Renal cortex interstitium (tissue), 11 donors: ENCODE measurements around the gene IL5RA. TPM values are rescaled to one million over a fixed set of nuclear protein-coding genes. Genes with fewer than 3 reads are reported as not detected.
A peak's percentile ranks its signal among the peaks of the same experiment; 100 is the strongest.

Source experiments
- DNase-seq, 11 donors: peaks; one replicate each; pipeline ENCODE4 v3.0.0-alpha.2; 2013; ENCODE audit warnings: low read depth in 9 of 11, low spot score in 4 of 11; ENCODE audit errors: extremely low read depth in 1 of 11
- polyA plus RNA-seq, 3 donors: library from polyadenylated mRNA; unstranded; fragments of 120-200 nt; gene quantifications; one replicate each; pipeline ENCODE4 v1.2.1, GENCODE V29; 2013; ENCODE audit not compliant: insufficient read length in 3 of 3

The IL5RA gene
- polyA plus RNA-seq, 3 donors = 0.32 to 0.79 (median 0.65) TPM

DNA sequence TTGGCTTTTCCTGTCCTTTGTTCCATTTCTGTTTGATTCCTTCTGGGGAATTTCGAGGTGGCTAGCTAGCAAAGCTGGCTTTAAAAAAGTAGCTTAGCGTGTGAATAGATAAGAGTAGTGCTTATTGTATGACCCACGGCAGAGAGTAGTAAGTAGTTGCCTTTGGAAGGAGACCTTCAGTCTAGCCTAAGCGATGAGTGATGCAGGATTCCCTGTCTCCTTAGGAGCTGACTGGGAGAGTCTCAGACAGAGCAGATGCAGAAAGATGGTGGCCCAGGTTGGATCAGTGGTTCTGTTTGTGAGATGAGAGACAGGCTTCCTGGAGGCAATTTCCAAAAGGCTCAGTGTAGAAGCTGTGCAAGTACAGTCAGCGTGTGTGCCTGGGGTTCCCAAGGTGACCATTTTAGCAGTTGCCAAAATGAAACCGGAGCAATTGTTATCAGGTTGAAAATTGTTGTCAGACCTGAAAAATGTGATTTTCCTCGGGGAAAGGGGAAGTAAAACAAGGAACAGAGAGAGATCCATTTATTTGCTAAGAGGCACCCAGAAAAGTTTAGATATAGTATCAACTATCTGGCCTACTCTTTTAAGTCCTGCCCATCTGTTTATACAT, 681 bp upstream of the IL5RA start:
- no peak for DNase-seq

DNA sequence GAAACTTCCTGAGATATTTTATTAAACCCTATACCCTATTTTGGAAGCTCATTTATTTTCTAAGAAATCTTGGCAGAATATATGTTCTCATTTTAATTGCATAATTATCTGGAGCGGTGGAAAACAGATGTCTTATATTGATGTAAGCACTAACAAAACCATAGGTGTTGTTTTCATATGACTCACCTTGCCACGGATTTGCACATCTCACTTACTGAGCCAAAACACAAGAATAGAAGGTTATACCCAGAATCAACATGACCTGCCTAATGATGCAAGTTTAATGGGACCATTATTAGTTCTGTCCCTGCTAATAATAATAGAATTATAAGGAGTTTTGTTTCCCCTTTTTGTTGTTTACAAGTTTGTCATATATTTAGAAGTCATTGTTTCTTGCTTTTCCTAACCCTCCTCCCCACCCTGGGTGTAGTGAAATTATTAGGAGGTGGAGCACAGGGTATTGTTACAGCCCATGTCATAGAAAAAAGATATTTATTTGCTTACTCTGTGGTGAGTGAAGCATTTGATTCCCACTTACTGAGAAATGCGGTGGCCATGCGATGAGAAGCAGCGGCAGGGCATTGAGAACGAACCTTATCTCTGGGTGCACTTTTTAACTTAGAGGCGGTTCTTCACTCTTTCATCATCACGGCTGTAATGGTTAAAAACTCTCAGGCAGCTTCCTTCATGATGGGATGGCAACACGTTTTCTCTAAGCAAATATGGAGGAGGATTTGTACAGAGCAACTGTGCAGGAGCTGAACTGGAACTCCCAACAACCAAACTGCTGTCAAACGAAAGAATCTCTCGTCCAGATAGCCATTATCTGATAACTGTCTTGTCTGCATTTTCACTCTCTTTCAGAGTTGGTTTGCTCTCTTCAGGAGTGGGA, 521 bp downstream of the IL5RA start:
- DNase-seq = peak in 1 of 11 donors; percentile 25

DNA sequence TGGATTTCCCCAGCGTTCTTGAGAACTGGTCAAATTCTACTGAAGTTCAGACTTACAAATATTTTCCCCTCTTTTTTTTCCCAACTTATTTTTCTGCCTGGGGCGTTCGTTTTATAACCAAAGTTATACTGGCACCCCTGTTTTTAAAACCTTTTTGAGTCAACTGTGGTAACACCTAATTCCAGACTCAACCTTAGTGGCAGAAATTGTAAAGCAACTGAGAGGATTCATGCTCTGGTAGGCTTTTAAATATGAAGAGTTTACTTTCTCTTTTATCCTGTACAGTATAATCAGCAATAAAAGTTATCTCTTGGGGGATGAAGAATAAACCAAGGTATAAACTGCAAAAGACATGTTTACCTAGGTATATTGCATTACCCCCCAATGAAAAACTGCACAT, 2.3 kb downstream of the IL5RA start:
- no peak for DNase-seq

DNA sequence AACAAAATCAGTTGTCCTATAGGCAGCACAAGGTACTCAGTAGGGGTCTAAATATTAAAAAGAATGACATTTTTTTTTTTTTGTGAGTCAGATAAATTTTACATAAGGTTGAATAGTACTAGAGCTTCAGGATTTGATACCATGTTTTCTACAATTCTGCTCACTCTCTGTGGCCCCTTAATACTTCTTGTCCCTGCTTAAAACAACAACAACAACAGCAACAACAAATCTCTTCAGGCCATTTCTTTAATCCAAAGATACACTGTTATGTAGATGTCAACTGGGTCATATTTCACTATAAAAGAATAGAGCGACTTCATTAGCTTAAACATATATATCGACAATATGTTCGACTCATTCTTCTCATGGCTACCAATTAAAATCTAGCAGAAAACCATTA, 3.0 kb downstream of the IL5RA start:
- DNase-seq = no peak

DNA sequence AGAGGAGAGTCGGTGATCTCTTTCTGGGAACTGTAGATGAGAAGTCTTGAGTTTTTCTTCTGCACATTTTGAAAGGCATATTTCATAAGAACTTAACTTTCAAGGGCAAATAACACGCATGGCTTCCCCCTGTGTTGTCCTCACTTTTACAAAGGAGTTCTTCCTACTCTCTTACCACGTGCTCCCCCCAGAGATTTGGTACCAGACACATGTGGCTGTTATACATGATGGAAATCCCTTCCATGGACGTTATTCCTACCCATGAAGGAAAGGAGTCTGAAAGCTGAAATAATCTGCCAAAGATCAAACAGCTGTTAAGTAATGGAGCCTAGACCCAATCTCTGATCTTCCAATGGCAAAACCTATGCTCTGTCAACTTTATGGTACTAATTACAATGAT, 4.4 kb downstream of the IL5RA start:
- DNase-seq = no peak

DNA sequence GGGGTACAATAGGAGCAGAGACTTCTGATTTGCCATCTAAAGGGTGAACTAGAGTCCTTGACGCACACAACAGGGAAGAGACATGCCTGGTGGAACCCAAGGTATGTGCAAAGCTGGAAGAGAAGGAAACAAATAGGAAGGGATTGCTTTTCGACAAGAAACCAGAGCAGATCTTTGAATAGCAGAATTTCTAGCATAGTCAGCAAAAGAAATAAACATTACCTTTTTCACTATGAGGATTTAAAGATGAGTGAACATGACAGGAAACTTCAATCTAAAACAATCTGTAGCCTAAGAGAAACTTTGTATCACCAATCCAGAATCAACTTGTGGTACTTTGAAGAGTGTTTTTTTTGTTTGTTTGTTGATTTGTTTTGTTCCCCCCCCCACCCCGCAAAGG, 4.9 kb downstream of the IL5RA start:
- DNase-seq = no peak

DNA sequence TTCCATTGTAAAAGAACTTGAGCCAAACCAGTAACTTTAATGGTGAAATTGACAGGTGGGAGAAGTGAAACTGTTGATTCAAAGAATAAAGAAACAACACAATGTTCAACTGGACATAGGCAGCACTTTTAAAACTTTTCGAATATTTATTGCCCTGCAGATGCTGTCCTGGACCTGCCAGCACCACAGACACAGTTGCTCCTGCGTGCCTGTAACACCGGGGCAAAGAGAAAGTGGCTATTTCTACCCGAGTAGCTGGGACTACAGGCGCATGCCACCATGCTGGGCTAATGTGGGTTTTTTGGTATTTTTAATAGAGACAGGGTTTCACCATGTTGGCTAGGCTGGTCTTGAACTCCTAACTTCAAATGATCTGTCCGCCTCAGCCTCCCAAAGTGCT, 7.4 kb downstream of the IL5RA start:
- DNase-seq = no peak

DNA sequence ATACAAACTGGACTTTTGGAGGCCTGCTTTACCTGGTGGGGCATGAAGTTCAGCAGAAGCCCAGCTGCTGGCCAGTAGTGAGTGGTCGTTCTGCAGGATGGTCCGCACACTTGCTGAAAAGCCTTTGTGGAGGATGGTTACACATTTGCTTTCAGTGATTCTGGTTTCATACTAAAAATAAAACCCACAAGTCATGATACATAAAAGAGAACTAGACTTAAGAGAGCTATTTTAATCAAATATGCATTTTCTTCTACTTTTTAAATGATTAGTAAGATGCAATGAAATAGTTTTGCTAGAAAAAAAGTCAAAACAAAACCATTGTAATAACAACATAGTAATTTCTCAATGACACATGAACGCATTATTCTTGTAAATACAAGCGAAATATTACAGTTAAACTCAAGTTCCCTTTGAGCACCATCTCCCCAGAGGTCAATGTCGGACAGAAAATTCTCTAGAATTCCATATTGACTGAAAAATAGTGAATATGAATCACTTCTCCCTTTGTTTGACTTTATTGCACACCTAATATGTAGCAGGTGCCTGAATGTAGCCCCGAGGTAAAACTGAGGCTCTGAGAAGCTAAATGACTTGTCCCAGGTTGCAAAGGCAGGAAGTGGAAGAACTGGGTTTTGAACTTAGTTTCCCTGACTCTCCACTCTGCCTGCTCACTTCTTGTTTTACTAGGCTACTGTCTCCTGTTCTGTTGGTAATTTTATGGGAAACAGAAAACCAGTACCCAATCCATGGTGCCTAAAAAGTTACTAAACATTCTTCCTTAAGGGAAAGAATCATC, 8.3 kb downstream of the IL5RA start:
- no peak for DNase-seq

DNA sequence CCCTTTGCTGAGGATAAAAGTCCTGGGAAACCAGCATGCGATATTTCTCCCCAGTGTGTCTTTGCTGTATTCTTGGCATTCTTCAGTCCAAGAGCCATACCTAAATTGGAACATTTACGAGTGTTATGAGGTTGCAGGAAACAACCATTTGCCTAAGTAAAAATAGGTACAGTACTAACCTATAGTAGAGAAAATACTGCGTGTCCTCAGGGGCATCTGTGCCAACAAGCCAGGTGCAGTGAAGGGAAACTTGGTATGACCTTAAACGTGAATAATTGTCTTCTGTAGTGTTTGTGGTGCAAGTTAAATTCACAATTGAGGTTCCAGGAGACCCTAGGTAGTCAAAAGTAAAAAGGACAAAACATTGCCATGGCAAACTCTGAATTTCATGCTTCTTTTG, 12.2 kb downstream of the IL5RA start:
- no peak for DNase-seq

DNA sequence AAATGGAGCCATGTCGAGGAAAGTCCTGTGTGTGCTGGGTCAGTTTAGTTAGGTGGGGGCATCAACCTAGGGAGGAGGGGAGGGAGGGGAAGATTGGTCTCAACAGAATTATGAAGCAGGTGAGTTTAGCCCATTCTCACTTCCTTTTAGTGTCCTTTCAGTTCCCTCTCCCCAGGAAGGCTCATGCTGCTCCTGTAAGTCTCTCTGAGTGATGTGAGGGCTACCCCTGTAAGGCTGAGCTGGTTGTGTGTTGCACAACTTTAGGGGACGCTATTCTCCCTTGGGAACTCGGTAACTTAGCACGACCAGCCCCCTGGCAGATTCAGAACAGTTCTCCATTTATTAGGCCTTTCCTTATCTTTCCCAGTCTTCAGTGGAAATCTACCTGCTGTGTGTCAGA, 21.2 kb downstream of the IL5RA start:
- DNase-seq = no peak

DNA sequence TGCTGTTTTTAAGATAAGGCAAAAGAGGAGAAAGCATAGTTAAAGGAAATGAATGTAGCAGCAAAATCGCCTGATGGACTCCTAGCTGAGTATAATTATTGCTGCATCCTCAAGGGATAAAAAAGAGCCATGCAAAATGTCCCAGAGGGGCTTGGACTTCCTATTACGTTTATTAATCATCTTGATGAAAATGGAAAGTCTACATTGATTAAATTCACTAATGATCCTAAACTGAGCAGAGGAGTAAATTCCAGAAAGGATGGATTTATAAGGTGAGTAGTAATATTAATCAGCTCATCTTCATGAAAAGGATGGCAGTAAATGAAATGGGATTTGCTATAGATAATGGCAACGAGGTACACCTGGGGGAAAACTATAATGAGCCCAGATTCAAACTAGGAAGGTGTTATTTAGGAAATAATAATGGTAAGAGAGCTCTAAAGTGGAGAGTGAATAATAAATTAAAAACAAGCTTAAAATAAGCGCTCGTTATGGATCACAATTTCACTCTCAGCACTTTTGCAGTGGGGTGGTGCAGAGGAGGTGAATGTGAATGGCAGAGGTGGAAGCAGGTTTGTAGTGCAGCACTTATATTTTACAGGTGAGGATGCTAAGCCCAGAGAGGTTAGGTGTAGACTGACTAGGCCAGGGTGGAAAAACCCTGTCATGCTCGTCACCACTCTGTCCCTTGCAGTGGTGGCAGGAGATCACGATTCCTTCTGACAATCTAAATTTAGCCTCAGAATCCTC, 22.3 kb downstream of the IL5RA start:
- DNase-seq = no peak

DNA sequence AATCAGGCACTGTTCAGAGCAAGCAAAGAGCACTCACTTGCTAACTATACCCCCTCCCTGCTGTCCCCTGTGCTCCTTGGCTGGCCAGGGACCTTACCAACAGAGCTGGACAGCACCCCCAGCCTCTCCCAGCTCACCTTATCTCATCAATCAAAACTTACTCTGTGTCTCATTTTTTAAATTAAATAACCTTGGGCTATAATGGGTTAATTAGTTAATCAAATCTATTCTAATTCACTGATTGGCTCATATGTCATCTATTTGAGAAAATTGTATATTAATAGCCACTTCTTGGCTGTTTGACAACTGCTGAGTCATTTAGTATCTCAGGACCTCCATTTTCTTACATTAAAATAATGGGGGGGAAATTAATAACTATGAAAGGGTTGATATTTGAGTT, 22.9 kb downstream of the IL5RA start:
- DNase-seq = no peak

DNA sequence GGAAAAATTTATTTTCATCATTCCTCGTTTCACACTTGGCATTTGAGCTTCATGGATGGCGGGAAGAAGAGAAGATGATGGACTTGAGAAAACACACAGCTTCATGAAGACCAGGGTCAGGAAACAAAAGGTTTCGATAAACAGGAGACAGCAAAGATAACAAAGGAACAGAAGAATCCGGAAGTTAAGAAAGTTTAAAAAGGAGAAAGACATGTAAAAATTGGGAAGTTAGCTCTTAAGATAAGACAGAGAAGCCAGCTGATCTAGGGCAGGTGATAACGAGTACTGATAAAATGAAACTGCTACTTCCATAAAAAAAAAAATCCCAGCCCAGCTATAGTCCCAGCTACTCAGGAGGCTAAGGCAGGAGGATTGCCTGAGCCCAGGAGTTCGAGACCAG, 23.9 kb downstream of the IL5RA start:
- no peak for DNase-seq

DNA sequence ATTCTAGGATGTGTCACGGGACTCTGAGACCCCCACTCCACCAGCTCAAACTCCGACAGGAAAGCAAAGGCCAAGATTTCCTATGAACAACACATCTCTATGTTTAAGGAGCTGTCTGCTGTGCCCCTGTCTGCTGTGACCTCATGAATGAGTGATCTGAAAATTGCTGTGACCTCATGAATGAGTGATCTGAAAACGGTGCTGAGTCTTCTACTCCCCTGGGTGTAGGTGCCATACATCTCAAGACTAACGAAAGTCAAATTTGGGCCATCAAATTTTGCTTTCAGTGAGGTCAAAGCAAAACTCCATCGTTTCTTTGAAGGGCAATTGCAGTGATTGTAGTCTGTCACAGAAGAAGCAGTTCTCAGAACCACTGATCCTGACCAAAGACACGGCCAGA, 24.4 kb downstream of the IL5RA start:
- no peak for DNase-seq

DNA sequence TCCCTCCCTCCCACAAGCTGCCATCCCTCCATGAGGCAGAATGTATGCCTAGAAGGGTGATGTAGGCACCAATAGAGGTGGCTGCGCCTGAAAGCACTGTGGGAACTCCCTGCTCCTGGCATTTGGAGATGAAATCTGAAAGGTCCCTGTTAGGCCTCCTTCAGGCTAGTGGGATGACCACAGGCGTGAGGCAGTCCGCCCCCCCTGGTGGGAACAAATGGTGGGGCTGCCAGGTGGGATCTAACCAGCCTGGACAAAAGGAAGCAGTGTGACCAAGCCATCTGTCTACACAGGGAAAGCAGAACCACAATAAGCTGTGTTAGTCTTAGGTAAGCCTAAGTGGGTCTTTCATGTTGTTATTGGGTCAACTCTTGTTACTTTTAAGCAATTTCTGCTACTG, 25.3 kb downstream of the IL5RA start:
- DNase-seq = no peak

DNA sequence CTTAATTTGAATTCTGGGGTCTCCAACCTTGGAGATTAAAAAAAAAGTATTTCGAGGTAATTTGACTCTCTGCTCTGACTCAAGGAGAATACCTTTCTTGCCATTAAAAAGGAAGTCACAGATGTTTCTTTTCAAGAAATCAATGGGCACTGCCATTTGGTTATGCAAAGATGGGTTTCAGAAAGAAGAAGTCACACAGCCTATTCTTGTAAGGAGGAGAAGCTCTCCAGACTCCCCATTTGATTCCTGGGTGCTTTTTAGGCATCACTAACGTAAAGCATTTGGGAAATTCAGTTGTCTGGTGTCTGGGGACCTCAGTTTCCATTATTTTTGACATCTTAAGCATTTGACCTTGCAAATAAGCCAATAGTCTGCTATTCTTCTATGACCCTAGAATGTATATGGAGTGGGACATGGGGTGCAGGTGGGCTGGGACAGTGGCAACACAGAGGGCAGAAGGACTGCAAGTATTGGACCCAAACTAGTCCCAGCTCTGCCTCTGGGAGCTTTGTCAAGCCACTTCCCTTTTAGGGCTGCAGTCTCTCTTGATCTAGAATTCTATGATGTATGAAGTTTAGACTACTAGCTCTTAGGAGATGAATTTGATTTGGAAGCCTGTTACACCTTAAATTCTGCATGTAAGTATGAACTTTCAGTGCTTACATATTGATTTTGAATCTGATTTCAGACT, 27.8 kb downstream of the IL5RA start:
- no peak for DNase-seq

DNA sequence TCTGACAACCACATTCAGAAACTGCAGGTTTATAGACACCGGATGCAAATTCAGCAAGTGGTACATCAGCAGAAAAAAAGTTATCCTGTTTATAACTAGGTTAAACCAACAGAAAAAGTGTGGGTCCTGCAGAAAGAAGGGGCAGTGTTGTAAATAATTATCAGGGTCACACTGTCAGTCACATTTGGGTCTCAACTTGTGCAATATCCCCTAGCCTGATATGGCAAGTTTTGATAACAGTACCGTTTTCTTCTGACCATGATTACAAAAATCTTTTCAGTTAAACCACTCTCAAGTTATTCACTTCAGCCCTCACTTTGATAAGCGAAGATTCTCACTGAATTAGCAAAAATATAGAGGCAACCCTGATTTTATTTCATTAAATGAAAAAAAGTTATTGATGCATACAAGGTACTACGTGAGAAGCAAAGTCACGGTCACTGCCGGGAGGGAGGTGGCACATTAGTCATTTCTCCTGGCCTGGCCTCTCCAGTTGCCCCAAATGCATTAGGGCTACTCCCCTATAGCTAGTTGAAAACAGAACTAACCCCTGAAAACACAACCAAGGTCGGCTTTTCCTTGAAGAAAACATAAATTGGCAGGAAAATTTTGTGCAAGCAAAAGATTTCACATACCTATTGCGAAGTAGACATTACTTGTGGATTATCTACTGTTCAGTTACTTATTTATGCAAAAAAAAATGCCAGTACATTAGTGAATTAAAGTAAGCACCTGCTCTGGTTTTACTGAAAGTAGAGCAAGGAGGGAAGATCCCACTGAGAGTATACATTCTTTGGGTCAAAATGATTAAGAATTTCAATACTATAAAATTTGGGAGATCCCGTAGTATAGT, 28.6 kb downstream of the IL5RA start:
- no peak for DNase-seq

DNA sequence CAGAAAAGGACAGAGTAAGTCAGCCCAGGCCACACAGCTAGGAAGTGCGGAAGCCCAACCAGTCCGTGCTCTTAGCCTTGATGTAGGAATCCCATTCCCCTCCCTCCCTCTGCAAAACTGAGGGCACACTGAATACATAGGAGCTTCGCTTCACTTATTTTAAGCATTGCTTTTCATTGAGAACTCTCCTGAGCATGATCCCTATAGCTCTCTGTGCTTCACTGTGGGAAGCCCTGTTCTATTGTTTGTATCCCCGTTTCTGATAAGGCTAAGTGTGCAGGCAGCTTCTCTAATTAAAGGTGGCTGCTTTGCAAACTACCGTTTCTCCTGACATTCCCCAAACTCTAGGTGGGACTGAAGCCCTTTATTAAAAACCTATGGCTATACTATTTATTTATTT, 29.9 kb downstream of the IL5RA start:
- no peak for DNase-seq
